Measurements from ENCODE around the gene AGAP1. TPM values are rescaled to one million over a fixed set of nuclear protein-coding genes. Genes with fewer than 3 reads are reported as not detected.

The AGAP1 gene
- total and polyA plus RNA-seq, 4 donors = 2.0 to 8.5 (median 5.4) TPM

DNA sequence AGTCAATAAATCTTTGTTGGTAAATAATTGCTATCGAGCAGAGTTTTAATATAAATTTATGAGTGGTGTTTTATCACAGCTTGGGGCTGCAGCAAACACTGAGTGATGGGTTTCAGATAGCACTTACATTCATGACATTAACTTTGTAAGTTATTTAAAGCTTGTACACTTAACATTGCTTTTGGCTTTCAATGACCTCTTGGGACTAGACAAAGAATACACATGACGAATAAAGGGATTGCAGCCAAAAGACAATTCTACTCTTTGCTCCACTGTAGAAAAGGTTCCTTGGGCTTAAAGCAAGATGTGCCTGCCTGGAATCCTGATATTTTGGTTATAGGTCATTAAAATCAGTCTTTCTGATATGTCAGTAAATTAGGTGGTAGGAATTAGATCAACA lies 374.8 kb downstream of the AGAP1 start:
- peaks cover 0 to 2% (median under 1%) of the 10 kb centered on the region in 4 donors for H3K9me3 ChIP-seq (ENCODE audit: control insufficient read depth in 4 of 4, low read length in 3 of 4)
- no peaks in the 10 kb centered on the region for H3K36me3 ChIP-seq (ENCODE audit: control insufficient read depth in 4 of 4, insufficient read depth in 3 of 4, low read depth in 1 of 4, low read length in 3 of 4)
- WGBS = 88% methylated on average over 2 of the region's 2 CpGs
- no peak for DNase-seq (ENCODE audit: low spot score)
- no peak overlapping the region for H3K4me3 ChIP-seq (ENCODE audit: low read depth in 1 of 3, low read length in 3 of 3)
- no peaks in the 10 kb centered on the region for H3K27me3 ChIP-seq (ENCODE audit: control insufficient read depth in 4 of 4, insufficient read depth in 4 of 4, low read length in 3 of 4)
- no peaks in the 10 kb centered on the region for H3K4me1 ChIP-seq (ENCODE audit: control insufficient read depth in 4 of 4, insufficient read depth in 4 of 4, low read length in 3 of 4)
- TF ChIP-seq FOXA2 (IDR thresholded peaks at IDR 0.05) = no peak
- no peak overlapping the region for H3K27ac ChIP-seq (ENCODE audit: low read depth in 1 of 2, low read length in 2 of 2)
- no peak overlapping the region for H3K9ac ChIP-seq (ENCODE audit: low read depth in 1 of 2, low read length in 2 of 2)

DNA sequence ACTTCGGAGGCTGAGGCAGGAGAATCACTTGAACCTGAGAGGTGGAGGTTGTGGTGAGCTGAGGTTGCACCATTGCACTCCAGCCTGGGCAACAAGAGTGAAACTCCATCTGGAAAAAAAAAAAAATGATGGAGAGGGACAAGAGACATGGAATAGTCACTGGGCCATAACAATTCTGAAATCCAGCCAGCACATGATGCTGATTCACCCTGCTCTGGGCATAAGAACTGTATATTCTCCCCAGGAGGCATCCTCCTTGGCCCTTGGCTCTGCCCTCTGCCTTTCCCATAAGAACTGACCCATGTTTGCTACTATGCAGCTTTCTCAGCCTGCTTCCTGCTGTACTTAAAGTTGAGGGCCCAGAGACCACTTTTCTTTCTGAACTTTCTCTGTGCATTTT lies 376.7 kb downstream of the AGAP1 start:
- Histone ChIP-seq H3K4me3 (ENCODE audit: low read depth in 1 of 3, low read length in 3 of 3) (no peak overlapping the region), H3K27me3 (ENCODE audit: control insufficient read depth in 4 of 4, insufficient read depth in 4 of 4, low read length in 3 of 4) (no peaks in the 10 kb centered on the region), H3K9me3 (ENCODE audit: control insufficient read depth in 4 of 4, low read length in 3 of 4) (peaks cover 0 to 2% (median under 1%) of the 10 kb centered on the region in 4 donors), H3K9ac (ENCODE audit: low read depth in 1 of 2, low read length in 2 of 2) (no peak overlapping the region), H3K36me3 (ENCODE audit: control insufficient read depth in 4 of 4, insufficient read depth in 3 of 4, low read depth in 1 of 4, low read length in 3 of 4) (no peaks in the 10 kb centered on the region), H3K4me1 (ENCODE audit: control insufficient read depth in 4 of 4, insufficient read depth in 4 of 4, low read length in 3 of 4) (no peaks in the 10 kb centered on the region), H3K27ac (ENCODE audit: low read depth in 1 of 2, low read length in 2 of 2) (no peak overlapping the region)
- WGBS = 95% methylated on average over 1 of the region's 1 CpG
- no peak for DNase-seq (ENCODE audit: low spot score)
- TF ChIP-seq JUND (IDR thresholded peaks at IDR 0.05) = no peak
- no peak for TF ChIP-seq YY1 (IDR thresholded peaks at IDR 0.05)

DNA sequence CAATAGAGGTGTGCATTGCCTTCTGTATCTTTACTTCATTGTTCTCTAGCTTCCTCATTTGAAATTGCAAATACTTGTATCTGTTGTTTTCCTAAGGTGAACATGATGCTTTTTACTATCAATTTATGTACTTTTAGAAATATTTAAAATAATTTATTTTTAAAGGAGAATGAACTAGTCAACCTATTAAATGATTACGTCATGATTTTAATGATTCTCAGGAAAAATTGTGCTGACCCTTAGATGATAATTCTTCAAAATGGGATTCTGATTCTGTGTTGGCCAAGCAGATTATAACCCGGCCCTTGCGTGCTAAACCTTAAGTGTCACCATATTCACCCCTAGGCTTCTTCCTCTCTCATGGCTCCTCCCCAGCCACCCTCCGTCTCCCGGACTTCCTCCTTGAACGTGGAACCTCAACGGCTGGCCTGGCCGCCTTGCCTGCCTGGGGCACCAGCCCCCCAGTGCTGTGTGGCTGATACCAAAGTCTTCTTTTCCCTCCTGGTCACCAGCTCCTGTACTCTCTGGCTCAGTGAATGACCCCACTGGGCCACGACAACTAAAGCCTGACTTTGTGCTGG lies 382.3 kb downstream of the AGAP1 start:
- Histone ChIP-seq H3K4me3 (ENCODE audit: low read depth in 1 of 3, low read length in 3 of 3) (no peak overlapping the region), H3K27me3 (ENCODE audit: control insufficient read depth in 4 of 4, insufficient read depth in 4 of 4, low read length in 3 of 4) (no peaks in the 10 kb centered on the region), H3K9ac (ENCODE audit: low read depth in 1 of 2, low read length in 2 of 2) (no peak overlapping the region), H3K9me3 (ENCODE audit: control insufficient read depth in 4 of 4, low read length in 3 of 4) (no peaks in the 10 kb centered on the region), H3K36me3 (ENCODE audit: control insufficient read depth in 4 of 4, insufficient read depth in 3 of 4, low read depth in 1 of 4, low read length in 3 of 4) (no peaks in the 10 kb centered on the region), H3K4me1 (ENCODE audit: control insufficient read depth in 4 of 4, insufficient read depth in 4 of 4, low read length in 3 of 4) (no peaks in the 10 kb centered on the region), H3K27ac (ENCODE audit: low read depth in 1 of 2, low read length in 2 of 2) (no peak overlapping the region)
- TF ChIP-seq, protein P1, sequence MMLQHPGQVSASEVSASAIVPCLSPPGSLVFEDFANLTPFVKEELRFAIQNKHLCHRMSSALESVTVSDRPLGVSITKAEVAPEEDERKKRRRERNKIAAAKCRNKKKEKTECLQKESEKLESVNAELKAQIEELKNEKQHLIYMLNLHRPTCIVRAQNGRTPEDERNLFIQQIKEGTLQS (IDR thresholded peaks at IDR 0.05) = no peak
- TF ChIP-seq HNF4G (IDR thresholded peaks at IDR 0.05) = no peak
- no peak for TF ChIP-seq JUND (IDR thresholded peaks at IDR 0.05)
- TF ChIP-seq RAD21 (IDR thresholded peaks at IDR 0.05) = no peak
- TF ChIP-seq, protein P2, sequence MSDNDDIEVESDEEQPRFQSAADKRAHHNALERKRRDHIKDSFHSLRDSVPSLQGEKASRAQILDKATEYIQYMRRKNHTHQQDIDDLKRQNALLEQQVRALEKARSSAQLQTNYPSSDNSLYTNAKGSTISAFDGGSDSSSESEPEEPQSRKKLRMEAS (IDR thresholded peaks at IDR 0.05) = no peak
- TF ChIP-seq, protein P3, sequence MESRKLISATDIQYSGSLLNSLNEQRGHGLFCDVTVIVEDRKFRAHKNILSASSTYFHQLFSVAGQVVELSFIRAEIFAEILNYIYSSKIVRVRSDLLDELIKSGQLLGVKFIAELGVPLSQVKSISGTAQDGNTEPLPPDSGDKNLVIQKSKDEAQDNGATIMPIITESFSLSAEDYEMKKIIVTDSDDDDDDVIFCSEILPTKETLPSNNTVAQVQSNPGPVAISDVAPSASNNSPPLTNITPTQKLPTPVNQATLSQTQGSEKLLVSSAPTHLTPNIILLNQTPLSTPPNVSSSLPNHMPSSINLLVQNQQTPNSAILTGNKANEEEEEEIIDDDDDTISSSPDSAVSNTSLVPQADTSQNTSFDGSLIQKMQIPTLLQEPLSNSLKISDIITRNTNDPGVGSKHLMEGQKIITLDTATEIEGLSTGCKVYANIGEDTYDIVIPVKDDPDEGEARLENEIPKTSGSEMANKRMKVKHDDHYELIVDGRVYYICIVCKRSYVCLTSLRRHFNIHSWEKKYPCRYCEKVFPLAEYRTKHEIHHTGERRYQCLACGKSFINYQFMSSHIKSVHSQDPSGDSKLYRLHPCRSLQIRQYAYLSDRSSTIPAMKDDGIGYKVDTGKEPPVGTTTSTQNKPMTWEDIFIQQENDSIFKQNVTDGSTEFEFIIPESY (IDR thresholded peaks at IDR 0.05) = no peak
- TF ChIP-seq, protein P4, sequence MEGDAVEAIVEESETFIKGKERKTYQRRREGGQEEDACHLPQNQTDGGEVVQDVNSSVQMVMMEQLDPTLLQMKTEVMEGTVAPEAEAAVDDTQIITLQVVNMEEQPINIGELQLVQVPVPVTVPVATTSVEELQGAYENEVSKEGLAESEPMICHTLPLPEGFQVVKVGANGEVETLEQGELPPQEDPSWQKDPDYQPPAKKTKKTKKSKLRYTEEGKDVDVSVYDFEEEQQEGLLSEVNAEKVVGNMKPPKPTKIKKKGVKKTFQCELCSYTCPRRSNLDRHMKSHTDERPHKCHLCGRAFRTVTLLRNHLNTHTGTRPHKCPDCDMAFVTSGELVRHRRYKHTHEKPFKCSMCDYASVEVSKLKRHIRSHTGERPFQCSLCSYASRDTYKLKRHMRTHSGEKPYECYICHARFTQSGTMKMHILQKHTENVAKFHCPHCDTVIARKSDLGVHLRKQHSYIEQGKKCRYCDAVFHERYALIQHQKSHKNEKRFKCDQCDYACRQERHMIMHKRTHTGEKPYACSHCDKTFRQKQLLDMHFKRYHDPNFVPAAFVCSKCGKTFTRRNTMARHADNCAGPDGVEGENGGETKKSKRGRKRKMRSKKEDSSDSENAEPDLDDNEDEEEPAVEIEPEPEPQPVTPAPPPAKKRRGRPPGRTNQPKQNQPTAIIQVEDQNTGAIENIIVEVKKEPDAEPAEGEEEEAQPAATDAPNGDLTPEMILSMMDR (IDR thresholded peaks at IDR 0.05; ENCODE audit: low read depth, low read length, missing input control) = no peak
- TF ChIP-seq, protein P5, sequence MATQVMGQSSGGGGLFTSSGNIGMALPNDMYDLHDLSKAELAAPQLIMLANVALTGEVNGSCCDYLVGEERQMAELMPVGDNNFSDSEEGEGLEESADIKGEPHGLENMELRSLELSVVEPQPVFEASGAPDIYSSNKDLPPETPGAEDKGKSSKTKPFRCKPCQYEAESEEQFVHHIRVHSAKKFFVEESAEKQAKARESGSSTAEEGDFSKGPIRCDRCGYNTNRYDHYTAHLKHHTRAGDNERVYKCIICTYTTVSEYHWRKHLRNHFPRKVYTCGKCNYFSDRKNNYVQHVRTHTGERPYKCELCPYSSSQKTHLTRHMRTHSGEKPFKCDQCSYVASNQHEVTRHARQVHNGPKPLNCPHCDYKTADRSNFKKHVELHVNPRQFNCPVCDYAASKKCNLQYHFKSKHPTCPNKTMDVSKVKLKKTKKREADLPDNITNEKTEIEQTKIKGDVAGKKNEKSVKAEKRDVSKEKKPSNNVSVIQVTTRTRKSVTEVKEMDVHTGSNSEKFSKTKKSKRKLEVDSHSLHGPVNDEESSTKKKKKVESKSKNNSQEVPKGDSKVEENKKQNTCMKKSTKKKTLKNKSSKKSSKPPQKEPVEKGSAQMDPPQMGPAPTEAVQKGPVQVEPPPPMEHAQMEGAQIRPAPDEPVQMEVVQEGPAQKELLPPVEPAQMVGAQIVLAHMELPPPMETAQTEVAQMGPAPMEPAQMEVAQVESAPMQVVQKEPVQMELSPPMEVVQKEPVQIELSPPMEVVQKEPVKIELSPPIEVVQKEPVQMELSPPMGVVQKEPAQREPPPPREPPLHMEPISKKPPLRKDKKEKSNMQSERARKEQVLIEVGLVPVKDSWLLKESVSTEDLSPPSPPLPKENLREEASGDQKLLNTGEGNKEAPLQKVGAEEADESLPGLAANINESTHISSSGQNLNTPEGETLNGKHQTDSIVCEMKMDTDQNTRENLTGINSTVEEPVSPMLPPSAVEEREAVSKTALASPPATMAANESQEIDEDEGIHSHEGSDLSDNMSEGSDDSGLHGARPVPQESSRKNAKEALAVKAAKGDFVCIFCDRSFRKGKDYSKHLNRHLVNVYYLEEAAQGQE (IDR thresholded peaks at IDR 0.05) = no peak
- TF ChIP-seq RXRA (IDR thresholded peaks at IDR 0.05) = no peak
- TF ChIP-seq YY1 (IDR thresholded peaks at IDR 0.05) = no peak
- TF ChIP-seq FOXA2 (IDR thresholded peaks at IDR 0.05) = no peak
- no peak for TF ChIP-seq EGR1 (IDR thresholded peaks at IDR 0.05; ENCODE audit: low read depth in 2 of 2)
- TF ChIP-seq SP1 (IDR thresholded peaks at IDR 0.05) = no peak
- WGBS = 85% methylated on average over 9 of the region's 9 CpGs
- DNase-seq (ENCODE audit: low spot score) = no peak

Measured in liver (tissue), 9 donors.